ENCODE measurements around the gene PRKCE. TPM values are rescaled to one million over a fixed set of nuclear protein-coding genes. Genes with fewer than 3 reads are reported as not detected.
"Not testable (repeated sequence)": the region's sequence is repeated elsewhere in the genome, so short reads cannot be mapped to it uniquely, and the experiment has no call there.

The PRKCE gene
- total RNA-seq, 1 experiment from 2014 or later = 21.7 TPM

DNA sequence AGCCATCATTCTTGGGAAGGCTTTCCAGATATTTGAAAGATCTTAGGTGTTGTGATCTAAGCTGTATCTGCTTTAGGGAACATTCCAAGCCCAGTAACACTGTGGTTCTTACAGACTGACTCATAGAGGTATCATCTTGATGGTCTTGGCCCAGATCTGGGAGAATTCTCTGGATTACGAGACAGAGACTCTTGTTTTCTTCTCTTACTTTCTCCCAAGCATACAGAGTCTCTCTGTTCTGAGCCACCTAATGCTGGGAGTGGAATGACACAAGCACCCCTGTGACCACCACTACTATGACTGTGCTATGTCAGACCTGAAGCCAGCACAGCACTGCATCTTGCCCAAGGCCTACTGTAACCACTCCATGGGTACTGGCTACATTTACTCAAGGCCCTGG is 564.7 kb downstream of the PRKCE start:
- no peak overlapping the region for H3K4me2 ChIP-seq
- peaks cover 22% of the 10 kb centered on the region; the same call in 1 of the 2 replicates for H3K9me3 ChIP-seq (ENCODE audit: insufficient read depth, low read depth)
- intact Hi-C loops (cut with micrococcal nuclease; ENCODE audit: unreplicated experiment) = no loop called here
- CTCF ChIA-PET = no interaction called here
- no peak overlapping the region for H2AFZ ChIP-seq
- TF ChIP-seq CTCF (conservative IDR thresholded peaks at IDR 0.05) = no peak
- TF ChIP-seq EZH2 (IDR thresholded peaks at IDR 0.05; ENCODE audit: low read depth) = no peak
- H3K36me3 ChIP-seq (ENCODE audit: low read depth) = no peaks in the 10 kb centered on the region
- no peaks in the 10 kb centered on the region for H3K4me1 ChIP-seq (replicated peaks; ENCODE audit: insufficient read depth)
- no peaks in the 10 kb centered on the region for H4K20me1 ChIP-seq (ENCODE audit: insufficient read depth)
- BruUV-seq (replicated peaks) = no TSS peak
- H3K79me2 ChIP-seq (ENCODE audit: low read depth) = no peaks in the 10 kb centered on the region
- no peaks in the 10 kb centered on the region for H3K9me2 ChIP-seq (ENCODE audit: insufficient read depth)
- DNase-seq = no peak
- no peaks in the 10 kb centered on the region for H3F3A ChIP-seq (ENCODE audit: insufficient read depth, low read depth)
- H3K4me3 ChIP-seq = no peak overlapping the region
- H3K27me3 ChIP-seq (ENCODE audit: insufficient read depth, low read depth) = no peaks in the 10 kb centered on the region
- no peak overlapping the region for H3K27ac ChIP-seq
- POLR2A ChIA-PET (ENCODE audit: unreplicated experiment) = no interaction called here

DNA sequence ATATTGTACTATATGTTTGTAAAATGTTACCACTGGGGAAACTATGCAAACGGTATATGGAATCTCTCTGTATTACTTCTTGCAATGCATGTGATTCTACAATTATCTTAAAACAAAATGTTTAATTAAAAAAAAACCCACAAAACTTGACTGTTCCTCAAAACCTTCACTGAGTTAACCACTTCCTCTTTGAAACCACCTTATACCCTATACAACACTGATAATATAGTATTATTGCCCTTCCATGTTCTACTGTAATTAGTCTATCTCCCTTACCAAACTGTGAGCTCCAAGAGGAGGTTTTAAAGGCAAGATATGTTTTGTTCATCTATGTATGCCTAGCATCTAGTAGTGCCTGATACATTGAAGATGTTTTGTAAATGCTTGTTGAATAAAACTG is 572.0 kb downstream of the PRKCE start:
- not testable (repeated sequence) for H3K4me2 ChIP-seq; BruUV-seq (replicated peaks)

GRCh38 chr2:46225150-46225625 is 573.7 kb downstream of the PRKCE start:
- Histone ChIP-seq H3K79me2 (ENCODE audit: low read depth) (no peaks in the 10 kb centered on the region), H3K27me3 (ENCODE audit: insufficient read depth, low read depth) (no peaks in the 10 kb centered on the region), H3K9me2 (ENCODE audit: insufficient read depth) (no peaks in the 10 kb centered on the region), H3K4me3 (no peak overlapping the region), H3K9me3 (ENCODE audit: insufficient read depth, low read depth) (peaks cover 10% of the 10 kb centered on the region), H3K4me1 (replicated peaks; ENCODE audit: insufficient read depth) (peaks cover 27% of the 10 kb centered on the region), H3K27ac (peak overlapping the region; percentile 97), H3F3A (ENCODE audit: insufficient read depth, low read depth) (peaks cover 24% of the 10 kb centered on the region), H3K36me3 (ENCODE audit: low read depth) (peaks cover 19% of the 10 kb centered on the region; the same call in 1 of the 2 replicates), H3K4me2 (peak overlapping the region; percentile 39), H4K20me1 (ENCODE audit: insufficient read depth) (no peaks in the 10 kb centered on the region), H2AFZ (no peak overlapping the region)
- no peak for TF ChIP-seq EZH2 (IDR thresholded peaks at IDR 0.05; ENCODE audit: low read depth)
- no peak for TF ChIP-seq CTCF (conservative IDR thresholded peaks at IDR 0.05)
- no TSS peak for BruUV-seq (replicated peaks)
- POLR2A ChIA-PET (ENCODE audit: unreplicated experiment) = no interaction called here
- no peak for DNase-seq
- intact Hi-C loops (cut with micrococcal nuclease; ENCODE audit: unreplicated experiment) = loop anchor here (1.0 to 10.0 kb wide), 3 partner anchors 61 to 156 kb away; partner anchors contain the start of gene EPAS1
- CTCF ChIA-PET = no interaction called here

More for the DNA sequence above, 572.0 kb downstream of the PRKCE start:
- H3K27me3 ChIP-seq (ENCODE audit: insufficient read depth, low read depth); CTCF ChIA-PET; H2AFZ ChIP-seq; H3K79me2 ChIP-seq (ENCODE audit: low read depth); POLR2A ChIA-PET (ENCODE audit: unreplicated experiment); H3K9me2 ChIP-seq (ENCODE audit: insufficient read depth); DNase-seq; H3K4me3 ChIP-seq; H4K20me1 ChIP-seq (ENCODE audit: insufficient read depth): not testable (repeated sequence)
- Histone ChIP-seq H3F3A (ENCODE audit: insufficient read depth, low read depth) (peaks cover 24% of the 10 kb centered on the region), H3K27ac (peak overlapping the region; percentile 97), H3K4me1 (replicated peaks; ENCODE audit: insufficient read depth) (peaks cover 22% of the 10 kb centered on the region), H3K36me3 (ENCODE audit: low read depth) (peaks cover 19% of the 10 kb centered on the region; the same call in 1 of the 2 replicates), H3K9me3 (ENCODE audit: insufficient read depth, low read depth) (peaks cover 16% of the 10 kb centered on the region)
- intact Hi-C loops (cut with micrococcal nuclease; ENCODE audit: unreplicated experiment) = loop anchor here (10.0 kb wide), 1 partner anchor 71 kb away; the partner anchor contains the start of gene EPAS1

GRCh38 chr2:46225730-46226129 is 574.3 kb downstream of the PRKCE start:
- Histone ChIP-seq H4K20me1 (ENCODE audit: insufficient read depth) (no peaks in the 10 kb centered on the region), H3F3A (ENCODE audit: insufficient read depth, low read depth) (peaks cover 24% of the 10 kb centered on the region), H2AFZ (no peak overlapping the region), H3K9me3 (ENCODE audit: insufficient read depth, low read depth) (peaks cover 10% of the 10 kb centered on the region), H3K36me3 (ENCODE audit: low read depth) (peaks cover 19% of the 10 kb centered on the region; the same call in 1 of the 2 replicates), H3K4me3 (no peak overlapping the region), H3K79me2 (ENCODE audit: low read depth) (no peaks in the 10 kb centered on the region), H3K9me2 (ENCODE audit: insufficient read depth) (no peaks in the 10 kb centered on the region), H3K4me1 (replicated peaks; ENCODE audit: insufficient read depth) (peaks cover 33% of the 10 kb centered on the region), H3K27me3 (ENCODE audit: insufficient read depth, low read depth) (no peaks in the 10 kb centered on the region), H3K4me2 (no peak overlapping the region), H3K27ac (peak overlapping the region; percentile 97)
- no peak for TF ChIP-seq EZH2 (IDR thresholded peaks at IDR 0.05; ENCODE audit: low read depth)
- TF ChIP-seq CTCF (conservative IDR thresholded peaks at IDR 0.05) = no peak
- DNase-seq = no peak
- BruUV-seq (replicated peaks) = no TSS peak
- POLR2A ChIA-PET (ENCODE audit: unreplicated experiment) = no interaction called here
- CTCF ChIA-PET = no interaction called here
- intact Hi-C loops (cut with micrococcal nuclease; ENCODE audit: unreplicated experiment) = loop anchor here (1.0 to 10.0 kb wide), 3 partner anchors 61 to 157 kb away; partner anchors contain the start of gene EPAS1
